Measurements from ENCODE around the gene SNX32. TPM values are rescaled to one million over a fixed set of nuclear protein-coding genes. Genes with fewer than 3 reads are reported as not detected.

SNX32 gene
- total RNA-seq, 1 experiment from 2014 or later: not detected

DNA sequence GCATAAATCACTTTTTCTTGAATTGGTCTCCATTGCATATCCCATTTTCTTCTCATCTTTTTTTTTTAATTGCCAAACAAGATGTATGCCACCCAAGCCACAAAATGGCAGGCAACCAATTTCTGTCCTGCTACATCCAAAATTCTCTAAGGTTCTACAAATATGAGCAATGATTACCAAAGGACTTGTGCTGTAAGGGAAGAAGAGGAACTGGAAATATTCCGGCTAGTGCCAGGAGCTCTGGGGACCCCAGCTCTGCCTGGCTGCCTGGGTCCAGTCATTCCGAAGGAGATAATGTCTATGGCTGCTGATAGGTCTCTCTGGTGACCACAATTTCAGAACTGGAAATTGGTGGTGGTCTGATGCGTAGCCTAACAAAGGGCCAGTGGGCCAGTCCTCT, 17.1 kb upstream of the SNX32 start:
- BruUV-seq (replicated peaks): no TSS peak
- H3K79me2 ChIP-seq (ENCODE audit: insufficient read depth, low read length): no peaks in the 10 kb centered on the region

More for the DNA sequence above, 17.1 kb upstream of the SNX32 start:
- Histone ChIP-seq H3K9me3 (ENCODE audit: control insufficient read depth in 1 of 2, insufficient read depth in 1 of 2, low read depth in 1 of 2, low read length in 2 of 2) (no peaks in the 10 kb centered on the region), H3K4me1 (ENCODE audit: control insufficient read depth in 1 of 2, insufficient read depth in 2 of 2, low read length in 2 of 2) (peaks cover 0 to 12% of the 10 kb centered on the region in 2 experiments; a peak in 2 of 4 replicates), H4K20me1 (ENCODE audit: insufficient read depth) (no peaks in the 10 kb centered on the region), H3K27ac (ENCODE audit: low read depth, low read length) (no peak overlapping the region), H2AFZ (ENCODE audit: low read depth, low read length, poor library complexity, severe bottlenecking) (no peak overlapping the region), H3K9ac (ENCODE audit: low read length) (0 out of 2 replicates have a peak overlapping the region, but pooled peaks have one; percentile 67), H3K4me3 (replicated peaks in 1 of 2; ENCODE audit: low read depth in 1 of 2, low read length in 2 of 2) (peak overlapping the region in 1 of 2 experiments; percentile 65; a peak in 1 of 4 replicates), H3K4me2 (ENCODE audit: low read length) (peak overlapping the region; percentile 76; the same call in 1 of the 2 replicates), H3K36me3 (ENCODE audit: control insufficient read depth in 1 of 2, insufficient read depth in 2 of 2, low read length in 2 of 2) (no peaks in the 10 kb centered on the region), H3K9me2 (ENCODE audit: insufficient read depth) (no peaks in the 10 kb centered on the region), H3K27me3 (ENCODE audit: insufficient read depth, low read length) (no peaks in the 10 kb centered on the region)
- CTCF ChIA-PET: interaction anchor here (1.1 to 3.7 kb wide), 6 partner anchors 24 to 105 kb away, joined by 3 to 36 read pairs (median 6); partner anchors contain the start of gene KAT5
- RAD21 ChIA-PET (ENCODE audit: low non-redundant PET in 1 of 2, low total read pairs in 2 of 2, uncharacterized antibody in 2 of 2, unreplicated experiment in 2 of 2): interaction anchor here (0.7 to 2.2 kb wide), 4 partner anchors 36 to 500 kb away, joined by 3 to 12 read pairs (median 5); partner anchors contain the start of gene KAT5 (in 1 of the 2)
- intact Hi-C loops (cut with micrococcal nuclease): no loop called here
- DNase-seq (ENCODE audit: low read depth, low spot score) (no peak), ATAC-seq (no peak)
- POLR2A ChIA-PET: interaction anchor here (1.0 to 2.6 kb wide), 5 partner anchors 24 to 169 kb away, joined by 3 to 8 read pairs (median 3); partner anchors contain the start of genes AP5B1, KAT5 and MUS81
- no peak for TF ChIP-seq ELF1 (IDR thresholded peaks at IDR 0.05; ENCODE audit: borderline replicate concordance, low read depth)
- TF ChIP-seq, protein P1, sequence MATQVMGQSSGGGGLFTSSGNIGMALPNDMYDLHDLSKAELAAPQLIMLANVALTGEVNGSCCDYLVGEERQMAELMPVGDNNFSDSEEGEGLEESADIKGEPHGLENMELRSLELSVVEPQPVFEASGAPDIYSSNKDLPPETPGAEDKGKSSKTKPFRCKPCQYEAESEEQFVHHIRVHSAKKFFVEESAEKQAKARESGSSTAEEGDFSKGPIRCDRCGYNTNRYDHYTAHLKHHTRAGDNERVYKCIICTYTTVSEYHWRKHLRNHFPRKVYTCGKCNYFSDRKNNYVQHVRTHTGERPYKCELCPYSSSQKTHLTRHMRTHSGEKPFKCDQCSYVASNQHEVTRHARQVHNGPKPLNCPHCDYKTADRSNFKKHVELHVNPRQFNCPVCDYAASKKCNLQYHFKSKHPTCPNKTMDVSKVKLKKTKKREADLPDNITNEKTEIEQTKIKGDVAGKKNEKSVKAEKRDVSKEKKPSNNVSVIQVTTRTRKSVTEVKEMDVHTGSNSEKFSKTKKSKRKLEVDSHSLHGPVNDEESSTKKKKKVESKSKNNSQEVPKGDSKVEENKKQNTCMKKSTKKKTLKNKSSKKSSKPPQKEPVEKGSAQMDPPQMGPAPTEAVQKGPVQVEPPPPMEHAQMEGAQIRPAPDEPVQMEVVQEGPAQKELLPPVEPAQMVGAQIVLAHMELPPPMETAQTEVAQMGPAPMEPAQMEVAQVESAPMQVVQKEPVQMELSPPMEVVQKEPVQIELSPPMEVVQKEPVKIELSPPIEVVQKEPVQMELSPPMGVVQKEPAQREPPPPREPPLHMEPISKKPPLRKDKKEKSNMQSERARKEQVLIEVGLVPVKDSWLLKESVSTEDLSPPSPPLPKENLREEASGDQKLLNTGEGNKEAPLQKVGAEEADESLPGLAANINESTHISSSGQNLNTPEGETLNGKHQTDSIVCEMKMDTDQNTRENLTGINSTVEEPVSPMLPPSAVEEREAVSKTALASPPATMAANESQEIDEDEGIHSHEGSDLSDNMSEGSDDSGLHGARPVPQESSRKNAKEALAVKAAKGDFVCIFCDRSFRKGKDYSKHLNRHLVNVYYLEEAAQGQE (IDR thresholded peaks at IDR 0.05; ENCODE audit: low read depth): no peak
- no peak for TF ChIP-seq SP1 (IDR thresholded peaks at IDR 0.05; ENCODE audit: low read depth)
- no peak for TF ChIP-seq ZFX (IDR thresholded peaks at IDR 0.05)
- no peak for TF ChIP-seq EZH2phosphoT487 (IDR thresholded peaks at IDR 0.05; ENCODE audit: borderline replicate concordance)
- no peak for TF ChIP-seq CBX3 (IDR thresholded peaks at IDR 0.05; ENCODE audit: low read depth)
- no peak for TF ChIP-seq MAX (IDR thresholded peaks at IDR 0.05)
- no peak for TF ChIP-seq TCF7L2 (IDR thresholded peaks at IDR 0.05; ENCODE audit: borderline replicate concordance, extremely low read depth, insufficient read depth, insufficient read length)
- no peak for TF ChIP-seq ATF3 (IDR thresholded peaks at IDR 0.05)

All from HCT116 (cell line).